Nephron (organoid): ENCODE results near the gene ATF7.

ENCODE experiments used
- H3K27ac Mint-ChIP-seq, 3 experiments: 2 replicates each; pipeline ENCODE4 v1.8.0; 2020; ENCODE audit warnings: mixed read lengths in 3 of 3, mild to moderate bottlenecking in 2 of 3, moderate library complexity in 1 of 3
- H3K27me3 Mint-ChIP-seq: 2 replicates; pipeline ENCODE4 v1.8.0; 2021; ENCODE audit warnings: low read depth, mild to moderate bottlenecking, moderate library complexity, mixed read lengths
- H3K36me3 Mint-ChIP-seq: 2 replicates; pipeline ENCODE4 v1.8.0; 2020; ENCODE audit warnings: low read depth, mixed read lengths
- H3K4me1 Mint-ChIP-seq: 2 replicates; pipeline ENCODE4 v1.8.0; 2020; ENCODE audit warnings: mixed read lengths
- H3K4me3 Mint-ChIP-seq, 3 experiments: 2 replicates each; pipeline ENCODE4 v1.8.0; 2020; ENCODE audit warnings: mild to moderate bottlenecking in 3 of 3, mixed read lengths in 3 of 3, moderate library complexity in 2 of 3
- H3K9me3 Mint-ChIP-seq: 2 replicates; pipeline ENCODE4 v1.8.0; 2020; ENCODE audit warnings: mixed read lengths
- CTCF ChIP-seq, 3 experiments: fragments of 200-600 bp; sonication (generic); IDR thresholded peaks; one replicate each; pipeline ENCODE4 v1.5.0; 2021; ENCODE audit warnings: antibody characterized with exemption in 3 of 3; ENCODE audit not compliant: unreplicated experiment in 3 of 3

ATF7 gene

GRCh38 chr12:53492830-53493609 lies 133.2 kb downstream of the ATF7 start:
- peaks cover 55% of the 10 kb centered on the region for H3K4me1 Mint-ChIP-seq
- no peak for TF ChIP-seq CTCF (IDR thresholded peaks at IDR 0.05; ENCODE audit: unreplicated experiment in 3 of 3)
- peaks cover 5% of the 10 kb centered on the region for H3K36me3 Mint-ChIP-seq
- H3K27ac Mint-ChIP-seq: peak overlapping the region; percentile 90 to 97 (median 95)
- H3K9me3 Mint-ChIP-seq: no peaks in the 10 kb centered on the region
- H3K4me3 Mint-ChIP-seq: peak overlapping the region; percentile 86 to 88 (median 88)
- H3K27me3 Mint-ChIP-seq: no peaks in the 10 kb centered on the region

DNA sequence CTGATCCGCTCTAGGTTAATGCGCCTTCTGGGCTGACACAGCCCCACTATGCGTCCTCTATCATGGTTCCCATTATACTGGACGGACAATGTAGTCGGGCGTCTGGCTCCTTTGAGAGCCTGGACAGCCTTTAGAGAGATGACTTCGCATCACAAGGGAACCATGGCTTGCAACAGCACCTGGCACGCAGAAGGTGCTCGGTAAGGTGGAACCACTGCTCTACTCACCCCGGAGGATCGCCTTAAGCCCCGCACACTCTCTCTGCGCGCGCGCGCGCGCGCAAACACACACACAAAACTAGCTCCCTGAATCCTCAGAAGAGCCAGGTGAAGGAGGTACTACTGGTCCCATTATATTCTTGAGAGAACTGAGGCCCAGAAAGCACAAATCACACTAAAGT lies 134.0 kb downstream of the ATF7 start:
- H3K27me3 Mint-ChIP-seq: no peaks in the 10 kb centered on the region
- no peak for TF ChIP-seq CTCF (IDR thresholded peaks at IDR 0.05; ENCODE audit: unreplicated experiment in 3 of 3)
- H3K27ac Mint-ChIP-seq: peak overlapping the region; percentile 90 to 97 (median 95)
- H3K9me3 Mint-ChIP-seq: no peaks in the 10 kb centered on the region
- H3K36me3 Mint-ChIP-seq: peaks cover 9% of the 10 kb centered on the region
- peaks cover 47% of the 10 kb centered on the region for H3K4me1 Mint-ChIP-seq
- H3K4me3 Mint-ChIP-seq: peak overlapping the region; percentile 86 to 88 (median 88)

DNA sequence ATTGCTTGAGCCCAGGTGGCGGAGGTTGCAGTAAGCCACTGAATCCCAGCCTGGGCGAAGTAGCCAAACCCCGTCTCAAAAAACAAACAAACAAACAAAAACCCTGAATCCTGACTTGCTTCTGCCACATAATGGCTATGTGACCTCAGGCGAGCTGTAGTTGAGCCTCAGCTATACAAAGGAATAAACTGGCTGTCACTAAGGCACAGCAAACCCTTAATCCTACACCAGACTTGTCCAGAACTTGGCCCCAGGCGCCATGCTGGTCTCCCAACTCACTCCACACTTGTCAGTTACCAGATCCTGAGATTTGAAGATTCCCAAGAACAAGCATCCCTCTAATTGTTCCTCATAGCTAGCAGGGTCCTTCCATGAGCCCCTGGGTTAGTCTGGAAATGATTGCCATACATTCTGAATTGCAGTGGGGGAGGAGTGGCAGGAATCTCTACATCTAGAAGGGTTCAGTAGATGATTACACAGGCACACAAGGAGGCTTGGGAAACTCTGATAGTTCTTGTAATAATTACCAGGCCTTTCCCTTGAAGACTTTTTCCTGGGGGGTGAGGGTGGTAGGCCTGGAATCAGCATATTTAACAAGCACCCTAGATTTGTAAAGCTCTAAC lies 136.8 kb downstream of the ATF7 start:
- Mint-ChIP-seq H3K9me3 (no peaks in the 10 kb centered on the region), H3K27ac (peak overlapping the region; percentile 97 to 100 (median 99)), H3K4me3 (peak overlapping the region; percentile 38 to 55 (median 42)), H3K27me3 (no peaks in the 10 kb centered on the region), H3K4me1 (peaks cover 29% of the 10 kb centered on the region), H3K36me3 (peaks cover 26% of the 10 kb centered on the region)
- no peak for TF ChIP-seq CTCF (IDR thresholded peaks at IDR 0.05; ENCODE audit: unreplicated experiment in 3 of 3)

DNA sequence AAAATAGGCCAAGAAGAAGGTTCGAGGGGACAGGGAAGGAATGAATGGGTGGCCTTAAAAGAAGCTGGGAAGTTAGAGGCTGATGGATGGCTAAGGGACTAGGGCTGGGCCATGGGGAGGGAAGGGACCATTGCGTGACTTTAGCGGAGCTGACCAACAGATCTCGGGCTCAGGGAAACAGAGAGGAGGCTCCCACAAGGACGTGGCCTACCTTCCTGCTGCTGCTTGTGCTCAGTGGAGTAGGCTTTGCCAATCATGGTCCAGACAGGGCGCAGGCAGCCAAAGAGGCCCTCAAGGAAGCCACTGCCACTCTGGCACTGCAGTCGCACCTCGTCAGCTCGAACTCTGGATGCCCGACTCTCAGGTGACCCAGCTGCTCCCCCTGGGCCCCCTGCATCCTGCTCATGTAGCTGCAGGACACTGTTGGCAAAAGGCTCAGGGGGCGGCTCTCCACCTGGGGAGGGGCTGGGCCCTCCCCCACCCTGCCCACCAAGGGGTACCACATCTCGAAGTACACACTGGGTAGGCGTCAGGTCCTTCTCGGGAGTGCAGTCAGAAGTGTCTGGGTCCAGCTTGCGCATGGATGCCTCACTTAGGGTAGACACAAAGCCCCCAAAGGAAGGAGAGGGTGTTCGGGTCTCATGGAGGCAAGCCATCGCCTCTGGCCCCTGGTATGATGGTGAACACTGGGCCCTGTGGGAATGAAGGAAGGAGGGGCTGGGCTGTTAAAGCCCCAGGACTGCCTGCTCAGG lies 139.3 kb downstream of the ATF7 start:
- TF ChIP-seq CTCF (IDR thresholded peaks at IDR 0.05; ENCODE audit: unreplicated experiment in 3 of 3): no peak
- Mint-ChIP-seq H3K9me3 (no peaks in the 10 kb centered on the region), H3K36me3 (peaks cover 43% of the 10 kb centered on the region), H3K4me3 (peak overlapping the region in 1 of 3 experiments; percentile 30), H3K4me1 (peaks cover 11% of the 10 kb centered on the region), H3K27me3 (no peaks in the 10 kb centered on the region), H3K27ac (peak overlapping the region; percentile 54 to 100 (median 54))

- peak overlapping the region in 2 of 3 experiments; percentile 54 to 64 for H3K27ac Mint-ChIP-seq
- H3K9me3 Mint-ChIP-seq: no peaks in the 10 kb centered on the region
- peaks cover 10% of the 10 kb centered on the region for H3K4me1 Mint-ChIP-seq
- peak overlapping the region in 1 of 3 experiments; percentile 30 for H3K4me3 Mint-ChIP-seq
- TF ChIP-seq CTCF (IDR thresholded peaks at IDR 0.05; ENCODE audit: unreplicated experiment in 3 of 3): no peak
- H3K36me3 Mint-ChIP-seq: peaks cover 47% of the 10 kb centered on the region
- no peaks in the 10 kb centered on the region for H3K27me3 Mint-ChIP-seq
Measured at GRCh38 chr12:53485955-53486735, 140.0 kb downstream of the ATF7 start.
